CD4-positive, alpha-beta T cell treated with Interleukin-2 at 100 ng/mL for 4 hours (primary cell): ENCODE data around the gene PDLIM5.
"Not testable (repeated sequence)": the region's sequence is repeated elsewhere in the genome, so short reads cannot be mapped to it uniquely, and the experiment has no call there.

Source experiments
- DNase-seq: peaks from one replicate; pipeline ENCODE4 v3.0.0-alpha.2; 2020; ENCODE audit warnings: low spot score

PDLIM5 gene

GRCh38 chr4:94497690-94498089, 45.9 kb downstream of the PDLIM5 start:
- no peak for DNase-seq

- no peak for DNase-seq
Measured at GRCh38 chr4:94498502-94498901, 46.8 kb downstream of the PDLIM5 start.

GRCh38 chr4:94500685-94501084, 48.9 kb downstream of the PDLIM5 start:
- no peak for DNase-seq

- no peak for DNase-seq
Measured at GRCh38 chr4:94504545-94504944, 52.8 kb downstream of the PDLIM5 start.

GRCh38 chr4:94506822-94507221, 55.1 kb downstream of the PDLIM5 start:
- DNase-seq: no peak

GRCh38 chr4:94507281-94507680, 55.5 kb downstream of the PDLIM5 start:
- DNase-seq: no peak

GRCh38 chr4:94507708-94508107, 56.0 kb downstream of the PDLIM5 start:
- DNase-seq: no peak

GRCh38 chr4:94508296-94508695, 56.6 kb downstream of the PDLIM5 start:
- DNase-seq: no peak

GRCh38 chr4:94508806-94509205, 57.1 kb downstream of the PDLIM5 start:
- no peak for DNase-seq

- DNase-seq: no peak
Measured at GRCh38 chr4:94511591-94511990, 59.8 kb downstream of the PDLIM5 start.

GRCh38 chr4:94513532-94513931, 61.8 kb downstream of the PDLIM5 start:
- not testable (repeated sequence) for DNase-seq

- DNase-seq: no peak
Measured at GRCh38 chr4:94515365-94515764, 63.6 kb downstream of the PDLIM5 start.

GRCh38 chr4:94516067-94516466, 64.3 kb downstream of the PDLIM5 start:
- DNase-seq: no peak

- DNase-seq: no peak
Measured at GRCh38 chr4:94516999-94517398, 65.3 kb downstream of the PDLIM5 start.

- DNase-seq: no peak
Measured at GRCh38 chr4:94517492-94517891, 65.8 kb downstream of the PDLIM5 start.

- no peak for DNase-seq
Measured at GRCh38 chr4:94519019-94519418, 67.3 kb downstream of the PDLIM5 start.

GRCh38 chr4:94519925-94520789, 68.4 kb downstream of the PDLIM5 start:
- DNase-seq: no peak

GRCh38 chr4:94523033-94523580, 71.4 kb downstream of the PDLIM5 start:
- no peak for DNase-seq

GRCh38 chr4:94523617-94524016, 71.9 kb downstream of the PDLIM5 start:
- no peak for DNase-seq

- no peak for DNase-seq
Measured at GRCh38 chr4:94525993-94526728, 74.4 kb downstream of the PDLIM5 start.

GRCh38 chr4:94527556-94528233, 76.0 kb downstream of the PDLIM5 start:
- no peak for DNase-seq

- DNase-seq: no peak
Measured at GRCh38 chr4:94528792-94529451, 77.2 kb downstream of the PDLIM5 start.
